ENCODE data around the gene DENND1B.
A peak's percentile ranks its signal among the peaks of the same experiment; 100 is the strongest.
"Not testable (repeated sequence)": the region's sequence is repeated elsewhere in the genome, so short reads cannot be mapped to it uniquely, and the experiment has no call there.

The DENND1B gene

DNA sequence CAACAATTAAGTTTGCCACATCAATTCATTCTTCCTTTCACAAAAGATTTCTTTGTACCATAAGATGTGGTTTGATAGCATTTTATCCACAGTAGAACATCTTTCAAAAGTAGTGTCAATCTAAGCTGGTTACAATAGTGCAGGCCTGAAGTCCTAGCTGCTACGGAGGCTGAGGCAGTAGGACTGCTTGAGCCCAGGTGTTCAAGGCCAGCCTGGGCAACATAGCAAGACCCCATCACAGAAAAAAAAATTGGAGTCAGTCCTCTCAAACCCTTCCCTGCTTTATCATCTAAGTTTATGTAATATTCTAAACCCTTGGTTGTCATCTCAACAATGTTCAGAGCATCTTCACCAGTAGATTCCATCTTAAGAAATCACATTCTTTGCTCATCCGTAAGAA is 31.7 kb downstream of the DENND1B start:
- no peak for DNase-seq

DNA sequence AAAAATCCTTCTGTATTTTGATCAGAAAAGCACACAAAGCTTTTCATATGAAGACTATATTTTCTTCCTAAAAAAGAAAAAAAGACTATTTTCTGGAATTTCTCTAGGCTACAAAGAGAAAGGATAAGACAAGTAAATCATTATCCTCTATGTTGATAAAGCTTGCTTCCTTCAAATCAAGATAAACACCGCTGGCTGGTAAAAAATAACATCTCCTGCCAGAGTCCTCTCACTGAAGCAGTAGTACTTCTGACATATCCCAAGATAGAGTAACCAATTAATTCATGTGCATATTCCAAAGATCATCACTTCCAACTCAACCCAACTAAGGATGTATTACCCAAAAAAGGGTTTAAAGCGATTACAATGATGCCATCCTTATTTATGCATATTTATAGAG is 34.3 kb downstream of the DENND1B start:
- DNase-seq: no peak

DNA sequence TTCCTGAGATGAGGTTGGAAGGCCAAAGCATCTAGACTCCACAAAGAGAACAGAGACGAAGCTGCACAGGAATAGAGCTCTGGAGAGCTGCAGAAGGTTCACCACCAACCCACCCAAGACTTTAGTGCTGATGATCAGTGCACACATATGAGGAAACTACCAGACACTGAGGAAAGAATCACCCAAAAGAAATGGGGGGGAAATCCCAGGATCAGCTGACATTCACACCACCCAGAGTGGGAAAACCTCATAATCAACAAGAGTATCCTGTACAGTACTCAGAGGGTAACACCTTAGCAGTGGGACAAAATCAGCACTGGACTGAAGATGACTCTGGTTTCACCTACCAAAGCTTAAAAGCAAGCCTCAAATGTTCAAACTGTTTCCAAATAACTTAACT is 36.4 kb downstream of the DENND1B start:
- DNase-seq: no peak

DNA sequence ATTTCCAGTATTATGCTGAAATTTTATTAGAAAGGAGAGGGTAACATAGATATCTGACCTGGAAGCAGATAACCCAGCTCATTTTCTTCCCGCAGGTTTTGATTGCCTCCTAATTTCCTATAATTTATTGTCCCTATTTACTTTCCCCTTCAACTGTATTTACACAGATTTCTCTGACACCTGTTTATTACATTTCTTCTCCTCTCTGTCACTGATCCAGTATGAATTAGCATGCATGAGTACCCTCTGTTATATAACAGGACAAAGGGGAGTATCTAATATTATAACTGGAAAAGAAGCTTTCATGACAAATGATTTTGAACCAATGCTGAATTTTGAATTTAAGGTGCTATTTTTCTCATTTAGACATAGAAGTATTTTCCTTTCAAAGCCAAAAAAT is 37.4 kb downstream of the DENND1B start:
- peak; percentile 60 for DNase-seq

DNA sequence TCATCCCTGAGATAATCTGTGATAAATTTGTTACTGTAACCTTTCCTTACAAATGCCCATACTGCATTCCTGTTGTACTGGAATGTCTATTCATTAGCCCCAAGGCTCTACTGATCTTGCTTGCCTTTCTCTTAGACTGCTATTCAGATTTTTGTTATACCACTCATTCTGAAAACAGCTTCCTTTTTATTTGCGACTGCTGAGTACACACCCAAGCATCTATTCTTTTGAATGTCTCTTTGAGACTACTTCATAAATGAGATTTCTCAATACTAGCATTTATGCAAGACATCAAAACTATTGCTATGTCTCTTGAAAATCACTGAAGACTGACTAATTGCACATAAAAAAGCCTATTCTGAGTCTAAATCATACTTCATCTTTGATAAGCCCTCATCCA is 38.6 kb downstream of the DENND1B start:
- DNase-seq: no peak

DNA sequence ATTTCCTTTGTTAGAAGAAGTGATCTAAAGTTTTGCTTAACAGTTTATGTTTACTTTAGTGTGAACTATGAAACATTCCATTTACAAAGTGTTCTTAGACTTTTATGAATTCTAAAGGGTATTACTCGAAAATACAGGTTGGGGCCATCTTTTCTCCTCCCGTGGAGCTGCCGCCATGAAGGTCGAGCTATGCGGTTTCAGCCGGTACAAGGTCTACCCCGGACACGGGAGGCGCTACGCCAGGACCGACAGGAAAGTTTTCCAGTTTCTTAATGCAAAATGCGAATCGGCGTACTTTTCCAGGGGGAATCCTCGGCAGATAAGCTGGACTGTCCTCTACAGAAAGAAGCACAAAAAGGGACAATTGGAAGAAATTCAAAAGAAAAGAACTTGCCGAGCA is 39.8 kb downstream of the DENND1B start:
- DNase-seq: no peak

DNA sequence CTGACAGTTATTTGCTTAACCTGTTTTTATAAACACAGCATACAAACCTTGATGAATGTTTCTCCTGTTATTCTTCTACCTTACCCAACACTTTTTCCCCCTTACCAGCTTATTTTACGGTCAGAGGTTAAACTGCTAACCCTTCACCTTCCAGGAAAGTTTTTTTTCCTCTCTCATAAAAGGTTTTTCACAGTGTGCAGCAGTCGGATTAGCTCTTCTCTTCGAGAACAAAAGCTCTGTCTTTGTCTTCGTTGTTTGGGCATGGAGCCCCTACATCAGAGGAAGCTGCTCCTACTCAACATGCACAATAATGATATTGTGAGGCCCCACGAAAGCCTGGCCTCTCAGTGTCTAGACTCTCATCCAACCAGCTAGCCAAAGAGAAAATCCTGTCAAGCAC is 42.0 kb downstream of the DENND1B start:
- no peak for DNase-seq

DNA sequence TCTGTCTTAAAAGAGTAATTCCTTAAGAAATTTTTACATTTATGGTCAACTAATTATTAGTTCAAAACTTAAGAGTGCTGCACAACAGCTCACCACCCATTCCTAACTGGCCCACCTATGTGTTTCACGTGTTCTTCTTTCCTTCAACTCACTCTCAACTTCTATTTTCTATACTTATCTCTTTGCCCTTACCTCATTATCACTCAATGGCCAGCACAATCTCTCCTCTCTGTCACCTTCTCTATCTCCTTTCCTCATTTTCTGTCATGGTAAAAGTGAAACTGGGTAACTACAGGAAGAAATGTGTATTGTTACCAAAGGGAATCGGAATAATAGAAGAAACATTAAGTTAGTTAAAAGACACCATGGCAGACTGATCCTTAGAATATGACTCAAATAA is 43.1 kb downstream of the DENND1B start:
- no peak for DNase-seq

DNA sequence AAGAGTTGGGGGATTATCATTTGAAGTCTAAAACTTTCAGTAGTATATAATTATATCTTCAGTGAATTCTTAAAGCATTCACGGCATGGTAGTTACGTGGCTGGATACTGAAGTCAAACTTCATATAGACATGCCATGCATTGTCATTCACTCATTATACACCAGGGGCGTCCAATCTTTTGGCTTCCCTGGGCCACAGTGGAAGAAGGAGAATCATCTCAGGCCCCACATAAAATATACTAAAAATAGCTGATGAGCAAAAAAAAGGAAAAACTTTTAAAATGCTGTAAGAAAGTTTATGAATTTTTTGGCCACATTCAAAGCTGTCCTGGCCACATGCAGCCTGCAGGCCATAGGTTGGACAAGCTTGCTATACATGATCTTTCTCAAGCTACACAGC is 43.8 kb downstream of the DENND1B start:
- DNase-seq: no peak

DNA sequence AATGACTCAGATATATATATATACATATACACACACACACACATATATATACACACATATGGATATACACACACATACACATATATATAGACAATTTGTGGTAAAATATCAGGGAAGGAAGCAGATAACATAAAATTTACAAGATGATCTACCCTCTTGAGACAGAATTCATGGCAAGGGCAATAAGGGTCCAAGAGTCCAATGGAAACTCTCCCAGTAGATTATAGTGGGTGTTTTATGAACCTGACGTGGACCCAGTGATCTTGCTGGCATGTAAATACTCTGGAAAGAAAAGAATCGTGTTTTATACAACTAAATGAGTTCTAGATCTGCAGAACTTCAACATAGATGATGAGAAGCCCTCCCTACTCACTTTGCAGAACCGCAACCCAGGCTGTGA is 49.3 kb downstream of the DENND1B start:
- DNase-seq: no peak

DNA sequence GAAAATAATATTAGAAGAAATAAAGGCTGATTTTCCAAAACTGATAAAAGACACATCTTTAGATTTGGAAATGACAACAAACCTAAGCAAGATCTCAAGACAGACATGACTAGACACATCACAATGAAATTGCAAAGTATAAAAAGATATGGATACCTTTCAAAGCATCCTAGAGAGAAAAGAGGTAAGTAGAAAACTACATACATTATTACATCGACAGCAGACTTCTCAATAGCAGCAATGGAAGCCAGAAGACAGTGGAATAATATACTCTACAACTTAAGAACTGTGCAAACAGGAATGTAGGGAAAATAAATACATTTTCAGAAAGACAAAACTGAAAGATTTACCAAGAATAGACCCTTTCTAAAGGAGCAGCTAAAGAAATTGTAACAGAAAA is 50.2 kb downstream of the DENND1B start:
- DNase-seq: no peak

DNA sequence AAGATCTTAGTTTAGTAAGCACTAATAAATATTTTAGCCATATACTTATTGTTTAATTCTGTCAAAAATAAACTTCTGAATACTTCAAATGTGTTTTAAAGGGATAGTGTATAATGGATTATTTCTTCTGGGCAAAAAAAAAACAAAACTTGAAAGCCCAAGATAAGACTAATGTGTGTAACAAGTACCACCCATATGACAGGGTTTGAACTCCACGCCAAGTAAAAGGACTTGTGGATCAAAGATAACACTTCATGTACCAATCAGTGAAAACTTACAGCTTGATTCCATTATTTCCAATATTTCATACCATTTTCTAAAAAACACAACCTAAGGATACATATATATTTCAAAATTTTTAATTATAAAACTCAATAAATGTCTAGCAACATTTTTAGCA is 59.5 kb downstream of the DENND1B start:
- DNase-seq: no peak

DNA sequence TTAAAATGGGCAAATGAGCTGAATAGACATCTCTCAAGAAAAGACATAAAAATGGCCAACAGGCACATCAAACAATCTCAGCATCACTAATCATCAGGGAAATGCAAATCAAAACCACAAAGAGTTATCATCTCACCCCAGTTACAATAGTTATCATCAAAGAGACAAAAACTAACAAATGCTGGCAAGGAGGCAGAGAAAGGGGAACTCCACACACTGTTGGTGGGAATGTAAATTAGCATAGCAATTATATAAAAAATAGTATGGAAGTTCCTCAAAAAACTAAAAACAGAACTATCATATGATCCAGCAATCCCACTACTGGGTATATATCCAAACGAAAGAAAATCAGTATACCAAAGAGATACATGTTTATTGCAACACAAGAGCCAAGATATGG is 68.7 kb downstream of the DENND1B start:
- no peak for DNase-seq

DNA sequence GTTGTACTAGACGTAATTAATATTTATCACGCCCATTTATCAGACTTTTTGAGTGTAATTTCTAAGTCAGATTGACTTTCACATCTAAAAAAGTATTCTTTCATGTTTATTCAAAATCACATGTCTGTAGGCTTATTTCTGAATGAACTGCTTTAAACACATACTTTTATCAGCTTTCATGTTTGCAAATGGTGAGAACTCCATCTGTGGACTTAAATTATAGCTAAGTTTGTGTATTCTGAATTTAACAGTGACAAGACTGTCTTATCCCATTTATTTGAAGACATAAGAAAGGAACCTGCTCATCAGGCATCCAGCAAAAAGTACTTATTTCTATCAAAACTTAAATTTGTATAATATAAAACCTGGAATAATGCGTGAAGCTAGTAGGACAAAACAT is 69.3 kb downstream of the DENND1B start:
- no peak for DNase-seq

DNA sequence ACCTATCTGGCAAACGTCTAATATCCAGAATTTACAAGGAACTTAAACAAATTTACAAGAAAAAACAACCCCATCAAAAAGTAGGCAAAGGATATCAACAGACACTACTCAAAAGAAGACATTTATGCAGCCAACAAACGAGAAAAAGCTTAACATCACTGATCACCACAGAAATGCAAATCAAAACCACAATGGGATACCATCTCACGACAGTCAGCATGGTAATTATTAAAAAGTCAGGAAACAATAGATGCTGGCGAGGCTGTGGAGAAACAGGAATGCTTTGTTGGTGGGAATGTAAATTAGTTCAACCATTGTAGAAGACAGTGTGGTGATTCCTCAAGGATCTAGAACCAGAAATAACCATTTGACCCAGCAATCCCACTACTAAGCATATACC is 74.6 kb downstream of the DENND1B start:
- DNase-seq: not testable (repeated sequence)

DNA sequence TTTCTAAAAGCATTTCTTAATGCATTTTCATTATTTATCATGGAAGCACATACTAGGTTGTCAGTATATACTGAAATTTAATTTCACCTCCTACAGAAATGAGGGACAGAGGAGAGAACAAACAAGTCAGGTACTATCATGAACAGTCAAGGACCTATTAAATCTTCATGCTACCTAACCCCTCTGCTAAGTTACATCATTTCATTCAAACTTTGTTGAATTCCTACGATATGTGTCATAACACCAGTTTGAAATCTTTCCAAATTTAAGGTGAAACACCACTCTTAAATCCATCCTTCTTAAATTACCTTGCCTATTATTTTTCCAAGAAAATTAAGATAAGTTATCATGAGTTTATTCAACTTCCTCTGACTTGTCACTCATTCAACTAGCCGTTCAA is 78.9 kb downstream of the DENND1B start:
- DNase-seq: no peak

DNA sequence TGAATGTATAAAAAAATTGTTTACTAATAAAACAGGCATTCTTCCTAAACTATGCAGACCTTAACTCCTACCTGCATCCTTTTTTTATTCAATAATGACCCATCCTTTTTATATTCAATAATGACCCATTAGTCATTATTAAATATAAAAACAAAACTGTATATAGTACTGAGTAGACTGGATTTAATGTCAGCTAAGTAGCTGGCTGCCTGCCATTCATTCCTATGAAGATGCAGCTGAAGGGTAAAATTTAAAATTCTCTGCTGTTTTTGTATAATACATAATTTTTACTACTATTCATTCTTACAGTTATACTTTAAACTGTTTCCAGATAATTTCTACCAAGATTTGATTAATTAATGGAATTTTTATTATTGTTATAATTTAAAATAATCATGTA is 79.3 kb downstream of the DENND1B start:
- no peak for DNase-seq

DNA sequence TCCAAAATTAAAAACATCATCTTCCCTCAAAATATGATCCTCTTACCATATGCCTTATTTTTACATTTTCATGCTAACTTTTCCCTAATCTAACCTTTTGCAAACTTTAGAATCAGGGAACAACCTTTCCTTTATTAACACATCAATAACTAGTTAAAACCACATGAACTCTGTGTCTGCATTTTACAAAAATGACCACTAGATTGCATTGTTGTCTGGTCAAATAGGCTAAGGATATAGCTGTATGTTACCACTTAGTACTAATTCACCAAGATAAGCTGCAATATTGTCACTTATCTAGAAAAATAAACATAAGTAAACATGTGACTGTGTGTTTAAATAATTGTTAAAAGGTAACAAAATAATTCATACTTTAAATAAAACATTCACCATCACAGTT is 82.3 kb downstream of the DENND1B start:
- no peak for DNase-seq

DNA sequence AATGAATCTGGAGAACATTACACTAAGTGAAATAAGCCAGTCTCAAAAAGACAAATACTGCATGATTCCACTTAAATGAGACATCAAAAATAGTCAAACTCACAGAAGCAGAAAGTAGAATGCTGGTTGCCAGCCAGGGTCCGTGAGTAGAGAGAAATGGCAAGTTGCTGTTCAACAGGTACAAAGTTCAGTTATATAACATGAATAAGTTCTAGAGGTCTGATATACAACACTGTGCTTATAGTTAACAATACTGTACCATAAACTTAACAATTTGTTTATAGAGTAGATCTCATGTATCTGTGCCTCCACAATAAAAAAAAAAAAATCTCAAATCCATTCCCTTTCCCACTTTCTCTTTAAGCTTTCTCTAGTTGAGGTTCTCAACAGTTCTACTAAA is 83.5 kb downstream of the DENND1B start:
- no peak for DNase-seq

DNA sequence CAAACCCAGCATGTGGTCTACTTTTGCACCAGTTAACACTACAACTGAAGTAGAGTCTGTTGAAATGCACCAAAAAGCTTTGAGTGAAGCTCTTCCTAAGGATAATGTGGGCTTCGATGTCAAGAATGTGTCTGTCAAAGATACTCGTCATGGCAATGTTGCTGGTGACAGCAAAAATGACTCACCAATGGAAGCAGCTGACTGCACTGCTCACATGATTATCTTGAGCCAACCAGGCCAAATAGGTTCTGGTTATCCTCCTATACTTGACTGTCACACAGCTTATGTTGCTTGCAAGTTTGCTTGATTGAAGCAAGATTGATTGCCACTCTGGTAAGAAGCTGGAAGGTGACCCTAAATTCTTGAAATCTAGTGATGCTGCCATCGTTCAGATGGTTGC is 85.2 kb downstream of the DENND1B start:
- no peak for DNase-seq

DNA sequence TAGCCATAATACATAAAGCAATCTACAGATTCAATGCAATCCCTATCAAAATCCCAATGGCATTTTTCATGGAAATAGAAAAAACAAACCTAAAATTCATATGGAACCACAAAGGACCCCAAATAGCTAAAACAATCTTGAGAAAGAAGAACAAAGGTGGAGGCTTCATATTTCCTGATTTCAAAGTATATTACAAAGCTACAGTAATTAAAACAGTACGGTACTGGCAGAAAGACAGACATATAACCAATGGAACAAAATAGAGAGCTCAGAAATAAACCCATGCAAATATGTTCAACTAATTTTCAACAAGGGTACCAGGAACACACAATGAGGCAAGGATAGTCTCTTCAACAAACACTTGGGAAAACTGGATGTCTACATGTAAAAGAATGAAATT is 87.0 kb downstream of the DENND1B start:
- no peak for DNase-seq

DNA sequence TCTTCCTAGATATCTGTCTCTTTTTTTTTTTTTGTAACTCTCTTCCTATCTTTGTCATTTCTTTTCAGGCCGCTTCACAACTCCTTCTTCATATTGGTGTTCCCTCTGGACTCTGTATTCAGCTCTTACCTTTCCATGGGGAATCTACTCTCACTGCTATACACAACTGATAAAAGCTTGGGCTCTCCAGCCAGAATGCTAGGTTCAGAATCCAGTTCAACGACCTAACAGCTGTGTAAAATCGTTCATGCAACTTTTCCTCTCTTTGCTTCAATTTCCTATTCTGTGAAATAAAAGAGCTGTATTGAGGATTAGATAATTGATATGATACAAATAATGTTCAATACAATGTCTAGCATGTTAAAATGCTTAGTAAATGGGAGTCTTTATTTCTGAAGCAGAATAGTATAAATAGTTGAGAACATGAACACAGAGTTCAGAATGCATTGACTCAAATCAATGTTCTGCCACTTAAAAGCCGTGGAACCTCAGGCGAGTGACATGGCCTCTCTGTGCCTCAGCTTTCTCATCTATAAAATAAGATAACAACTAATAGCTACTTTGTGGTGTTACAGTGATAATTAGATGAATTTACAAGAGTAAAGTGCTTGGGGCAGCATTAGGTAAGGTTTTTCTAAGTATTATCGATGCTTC is 88.5 kb downstream of the DENND1B start:
- no peak for DNase-seq

DNA sequence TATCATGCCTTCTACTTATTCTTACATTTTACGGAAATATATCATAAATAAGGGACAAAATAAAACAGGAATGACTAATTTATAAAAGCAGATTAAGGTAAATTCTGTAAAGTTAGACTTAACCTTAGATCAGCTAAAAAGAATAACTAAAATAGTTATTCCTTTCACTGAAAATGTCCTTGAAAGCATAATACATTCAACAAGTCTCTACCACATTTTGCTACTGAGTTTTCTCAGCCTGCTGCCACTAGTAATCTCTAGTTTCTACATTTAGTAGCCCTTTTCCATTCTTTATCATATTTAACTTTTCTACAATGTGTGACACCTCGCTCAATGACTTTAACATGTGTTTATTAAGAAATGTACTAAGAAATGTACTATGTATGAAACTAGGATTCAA is 89.0 kb downstream of the DENND1B start:
- no peak for DNase-seq

DNA sequence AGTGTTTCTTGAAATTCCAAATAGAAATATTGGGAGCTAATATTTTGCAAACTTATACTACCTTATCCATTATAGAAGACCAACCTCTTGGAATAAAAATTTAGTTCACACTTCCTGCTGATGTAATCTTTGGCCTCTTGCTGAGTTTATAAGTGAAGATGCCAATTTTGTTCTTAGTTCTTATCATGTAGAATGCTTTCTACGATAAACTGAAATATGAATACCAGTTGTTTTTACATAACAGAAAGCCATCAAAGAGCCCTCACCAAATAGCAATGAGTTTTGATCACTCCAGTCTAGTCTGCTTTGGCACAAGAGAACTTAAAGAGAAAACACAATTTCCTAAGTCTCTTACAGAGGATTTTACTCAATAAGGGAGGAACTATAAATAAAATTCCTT is 89.5 kb downstream of the DENND1B start:
- DNase-seq: no peak

DNA sequence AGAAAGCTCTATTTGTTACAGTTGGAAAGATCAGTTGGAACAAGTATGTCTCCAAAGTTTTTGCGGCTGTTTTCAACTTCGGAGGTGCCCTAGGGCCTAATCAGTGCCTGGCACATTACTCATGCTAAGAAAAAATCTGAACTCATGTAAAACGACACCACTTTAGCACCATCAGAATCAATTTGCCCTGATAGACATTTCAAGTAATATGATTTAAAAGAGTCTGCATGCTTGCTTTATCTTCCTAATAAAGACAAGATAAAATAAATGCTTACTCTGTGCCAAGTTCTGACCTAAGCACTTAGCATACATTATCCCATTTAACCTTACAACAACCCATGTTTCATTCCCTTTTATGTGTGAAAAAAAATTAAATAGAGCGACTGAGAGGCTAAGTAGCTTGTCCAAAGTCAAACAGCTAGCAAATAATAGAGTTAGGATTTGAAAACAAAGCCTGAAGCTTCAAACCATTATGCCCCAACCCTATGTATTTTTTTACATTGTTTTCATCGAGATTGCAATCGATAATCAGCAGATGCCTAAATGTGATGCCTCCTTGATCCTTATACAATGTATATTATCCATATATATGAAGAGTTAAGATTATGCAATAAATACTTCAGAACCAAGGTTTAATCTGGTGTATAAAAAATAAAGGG is 91.3 kb downstream of the DENND1B start:
- DNase-seq: no peak

Data from NCI-H1436 treated with DMSO at 0.1 percent for 48 hours (cell line).